Transverse colon (tissue), 4 donors: Measurements from ENCODE around the gene TCF19.

ENCODE experiments used
- CTCF ChIP-seq, 5 experiments: fragments of 200-600 bp in 3 of 5; fragments of 450-650 bp in 2 of 5; sonication (generic) in 3 of 5; IDR thresholded peaks; 1 replicate in 2 of 5; 2 replicates in 3 of 5; pipeline ENCODE4 v1.5.1; 2016 to 2017; ENCODE audit warnings: antibody characterized with exemption in 5 of 5, inconsistent platforms in 3 of 5, mild to moderate bottlenecking in 2 of 5, moderate library complexity in 1 of 5
- POLR2A ChIP-seq: fragments of 450-650 bp; IDR thresholded peaks from one replicate; pipeline ENCODE4 v1.6.1; 2016; ENCODE audit warnings: antibody characterized with exemption, mild to moderate bottlenecking, moderate library complexity
- POLR2AphosphoS5 ChIP-seq, 3 donors: sonication (generic); formaldehyde crosslinking; IDR thresholded peaks; one replicate each; pipeline ENCODE4 v1.6.1; 2016; ENCODE audit warnings: antibody characterized with exemption in 3 of 3

GRCh38 chr6:31162463-31163165 lies 4.2 kb downstream of the TCF19 start:
- TF ChIP-seq POLR2AphosphoS5 (IDR thresholded peaks at IDR 0.05) (no peak), POLR2A (no peak), CTCF (IDR thresholded peaks at IDR 0.05) (no peak)
